K562 (cell line): ENCODE data around the gene DNAH17. TPM values are rescaled to one million over a fixed set of nuclear protein-coding genes. Genes with fewer than 3 reads are reported as not detected.

ENCODE experiments used
- HNRNPLL ChIP-seq: fragments of 200-400 bp; formaldehyde crosslinking; IDR thresholded peaks from 2 replicates; pipeline ENCODE4 v1.6.1; 2017; ENCODE audit warnings: low read length, low read depth, mild to moderate bottlenecking; ENCODE audit not compliant: poor library complexity, severe bottlenecking
- MAFG ChIP-seq: fragments of 450-650 bp; conservative IDR thresholded peaks from 2 replicates; pipeline ENCODE4 v1.6.1; 2016; ENCODE audit warnings: missing genetic modification characterization, missing compliant biosample characterization
- MCM3 ChIP-seq: fragments of 450-650 bp; IDR thresholded peaks from 2 replicates; pipeline ENCODE4 v1.6.1; 2016
- SMC3 ChIP-seq: conservative IDR thresholded peaks from 2 replicates; pipeline ENCODE4 v1.6.1; 2011; ENCODE audit warnings: low read depth, low read length, improper control_type of control experiment; ENCODE audit not compliant: insufficient read depth
- ZNF407 ChIP-seq: fragments of 450-650 bp; IDR thresholded peaks from 2 replicates; pipeline ENCODE4 v1.6.1; 2016; ENCODE audit warnings: low read depth
- polyA plus RNA-seq, 8 experiments: library from polyadenylated mRNA; depleted of rRNA in 4 of 8; stranded (reverse) in 5 of 8; unstranded in 3 of 8; fragments of >200 nt; fragmentation: Nextera tagmentation in 2 of 8; fragmentation: Illumina TruSeq in 1 of 8; extraction: Ambion mirVana in 2 of 8; extraction: Trizol in 1 of 8; gene quantifications; 2 replicates each; pipeline versions ENCODE4 v1.2.1 to v1.2.3, GENCODE V29; 2011 to 2014; ENCODE audit warnings: inconsistent platforms in 1 of 8, missing spikeins in 1 of 8
- total RNA-seq, 7 experiments: library from RNA; depleted of rRNA in 6 of 7; stranded (reverse); fragments of >200 nt in 6 of 7; fragmentation: Illumina TruSeq in 2 of 7; extraction: Trizol in 2 of 7; gene quantifications; 2 replicates each; pipeline versions ENCODE4 v1.2.1 to v1.2.3, GENCODE V29; 2011 to 2021; ENCODE audit warnings: low replicate concordance in 1 of 7

DNAH17 gene
- total and polyA plus RNA-seq, 9 of the 15 experiments (the other 6 are each of a cell fraction or from before 2014, with no cell fraction given), result under 0.01 to 0.06 (median 0.03) TPM; not detected in 5

- TF ChIP-seq ZNF407, result no peak
- no peak for TF ChIP-seq HNRNPLL
- no peak for TF ChIP-seq SMC3
- no peak for TF ChIP-seq MCM3
- no peak for TF ChIP-seq MAFG (tag)
- TF ChIP-seq, all 486 proteins: peak for 0
Observed at GRCh38 chr17:78623541-78623940, 46.3 kb upstream of the DNAH17 start (continued).
